DND-41 (cell line): Measurements from ENCODE around the gene DUSP23.

Source experiments
- ATAC-seq: fragments of 200-7000 bp; cut with Tn5 transposase; 3 replicates; pipeline ENCODE4 v1.9.1; 2021; ENCODE audit warnings: low read depth; ENCODE audit not compliant: insufficient read depth
- DNase-seq: peaks from one replicate; pipeline ENCODE4 v3.0.0-alpha.2; 2020
- H2AFZ ChIP-seq: 2 replicates; pipeline ENCODE4 v1.6.0; 2012; ENCODE audit warnings: low read depth, low read length
- H3K27ac ChIP-seq: 2 replicates; pipeline ENCODE4 v1.5.1; 2012; ENCODE audit warnings: low read length, inconsistent platforms
- H3K27me3 ChIP-seq: fragments of 200-600 bp; sonication (generic); 2 replicates; pipeline ENCODE4 v1.6.0; 2012; ENCODE audit warnings: low read length, mild to moderate bottlenecking, inconsistent platforms; ENCODE audit not compliant: insufficient read depth, poor library complexity
- H3K36me3 ChIP-seq: 2 replicates; pipeline ENCODE4 v1.5.1; 2012; ENCODE audit warnings: low read length, inconsistent platforms; ENCODE audit not compliant: insufficient read depth
- H3K4me1 ChIP-seq: 2 replicates; pipeline ENCODE4 v1.5.1; 2012; ENCODE audit warnings: mild to moderate bottlenecking, low read length; ENCODE audit not compliant: insufficient read depth
- H3K4me2 ChIP-seq: 2 replicates; pipeline ENCODE4 v1.6.0; 2012; ENCODE audit warnings: mild to moderate bottlenecking, moderate library complexity, low read length, inconsistent platforms; ENCODE audit not compliant: insufficient read depth
- H3K4me3 ChIP-seq, 2 experiments: fragments of 200-600 bp in 1 of 2; shearing (Covaris generic) in 1 of 2; 2 replicates each; pipeline ENCODE4 v1.5.1; 2012 to 2016; ENCODE audit warnings: inconsistent platforms in 2 of 2, low read length in 2 of 2, mild to moderate bottlenecking in 2 of 2, low read depth in 1 of 2, moderate library complexity in 1 of 2
- H3K79me2 ChIP-seq: 2 replicates; pipeline ENCODE4 v1.6.0; 2012; ENCODE audit warnings: low read length, inconsistent platforms; ENCODE audit not compliant: insufficient read depth
- H3K9ac ChIP-seq: 2 replicates; pipeline ENCODE4 v1.6.0; 2012; ENCODE audit warnings: low read depth, mild to moderate bottlenecking, inconsistent platforms, low read length, moderate library complexity
- H3K9me3 ChIP-seq: 2 replicates; pipeline ENCODE4 v1.5.1; 2012; ENCODE audit warnings: low read length, moderate library complexity, mild to moderate bottlenecking, inconsistent platforms; ENCODE audit not compliant: insufficient read depth, severe bottlenecking
- H4K20me1 ChIP-seq: 2 replicates; pipeline ENCODE4 v1.6.0; 2012; ENCODE audit warnings: low read length; ENCODE audit not compliant: insufficient read depth
- EZH2 ChIP-seq: IDR thresholded peaks from 3 replicates; pipeline ENCODE4 v1.6.1; 2012; ENCODE audit warnings: borderline replicate concordance, low read depth, mild to moderate bottlenecking, moderate library complexity, low read length, inconsistent platforms; ENCODE audit not compliant: severe bottlenecking
- TF ChIP-seq, protein P1 (sequence below): IDR thresholded peaks from 2 replicates; pipeline ENCODE4 v1.5.1; 2012; ENCODE audit warnings: borderline replicate concordance, low read length, moderate library complexity, mild to moderate bottlenecking; ENCODE audit not compliant: poor library complexity, severe bottlenecking; ENCODE audit errors: extremely low read depth

DUSP23 gene

DNA sequence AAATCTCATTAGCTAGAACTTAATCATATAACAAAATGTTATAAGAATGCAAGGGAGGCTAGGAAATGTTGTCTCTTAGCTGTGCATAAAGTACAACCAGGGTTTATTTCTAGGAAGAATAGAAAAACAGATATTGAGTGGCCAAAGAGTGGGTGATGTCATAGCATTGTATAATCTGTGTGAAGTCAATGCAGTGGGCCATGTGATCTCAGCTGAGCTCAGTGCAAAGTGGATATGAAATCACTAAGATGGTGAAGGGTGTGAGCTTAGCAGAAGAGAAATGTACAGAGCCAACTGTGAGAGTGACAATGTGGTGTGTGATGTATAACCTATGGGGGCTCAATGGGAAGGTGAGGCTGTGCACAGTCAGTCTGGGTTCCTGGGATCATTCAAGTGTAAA lies 29.7 kb upstream of the DUSP23 start:
- Histone ChIP-seq H3K27ac (no peak overlapping the region), H3K36me3 (no peaks in the 10 kb centered on the region), H3K79me2 (no peaks in the 10 kb centered on the region), H3K9me3 (no peaks in the 10 kb centered on the region), H3K4me1 (no peaks in the 10 kb centered on the region), H3K4me3 (no peak overlapping the region), H3K4me2 (no peak overlapping the region), H2AFZ (no peak overlapping the region), H3K27me3 (no peaks in the 10 kb centered on the region), H3K9ac (no peak overlapping the region), H4K20me1 (no peaks in the 10 kb centered on the region)
- TF ChIP-seq, protein P1, sequence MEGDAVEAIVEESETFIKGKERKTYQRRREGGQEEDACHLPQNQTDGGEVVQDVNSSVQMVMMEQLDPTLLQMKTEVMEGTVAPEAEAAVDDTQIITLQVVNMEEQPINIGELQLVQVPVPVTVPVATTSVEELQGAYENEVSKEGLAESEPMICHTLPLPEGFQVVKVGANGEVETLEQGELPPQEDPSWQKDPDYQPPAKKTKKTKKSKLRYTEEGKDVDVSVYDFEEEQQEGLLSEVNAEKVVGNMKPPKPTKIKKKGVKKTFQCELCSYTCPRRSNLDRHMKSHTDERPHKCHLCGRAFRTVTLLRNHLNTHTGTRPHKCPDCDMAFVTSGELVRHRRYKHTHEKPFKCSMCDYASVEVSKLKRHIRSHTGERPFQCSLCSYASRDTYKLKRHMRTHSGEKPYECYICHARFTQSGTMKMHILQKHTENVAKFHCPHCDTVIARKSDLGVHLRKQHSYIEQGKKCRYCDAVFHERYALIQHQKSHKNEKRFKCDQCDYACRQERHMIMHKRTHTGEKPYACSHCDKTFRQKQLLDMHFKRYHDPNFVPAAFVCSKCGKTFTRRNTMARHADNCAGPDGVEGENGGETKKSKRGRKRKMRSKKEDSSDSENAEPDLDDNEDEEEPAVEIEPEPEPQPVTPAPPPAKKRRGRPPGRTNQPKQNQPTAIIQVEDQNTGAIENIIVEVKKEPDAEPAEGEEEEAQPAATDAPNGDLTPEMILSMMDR: no peak
- TF ChIP-seq EZH2: no peak
- DNase-seq: no peak
- ATAC-seq: no peak

DNA sequence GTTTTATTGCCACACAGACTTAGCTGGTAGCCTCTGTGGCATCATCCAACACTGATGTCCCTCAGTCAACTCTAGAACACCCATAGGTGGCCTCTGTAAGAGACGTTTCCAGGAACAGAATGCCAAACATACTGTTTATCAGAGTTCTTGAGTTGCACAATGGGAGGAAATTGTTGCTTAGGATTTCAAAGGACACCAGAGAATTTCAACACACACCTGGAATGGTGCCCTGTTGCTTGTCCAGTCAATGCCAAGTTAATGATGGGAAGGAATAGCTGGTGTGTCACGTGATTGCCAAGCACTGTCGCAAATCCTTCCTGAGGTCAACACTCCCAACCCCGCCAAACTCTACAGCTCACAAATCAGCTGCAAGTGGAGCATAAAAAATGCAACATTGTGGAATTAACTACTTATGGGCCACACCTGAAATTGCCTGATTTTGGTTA lies 28.6 kb upstream of the DUSP23 start:
- Histone ChIP-seq H3K4me1 (no peaks in the 10 kb centered on the region), H3K9ac (no peak overlapping the region), H2AFZ (no peak overlapping the region), H3K9me3 (no peaks in the 10 kb centered on the region), H3K27me3 (no peaks in the 10 kb centered on the region), H3K79me2 (no peaks in the 10 kb centered on the region), H3K36me3 (no peaks in the 10 kb centered on the region), H4K20me1 (no peaks in the 10 kb centered on the region), H3K4me3 (no peak overlapping the region), H3K4me2 (no peak overlapping the region), H3K27ac (no peak overlapping the region)
- ATAC-seq (no peak), DNase-seq (no peak)
- TF ChIP-seq, protein P1: no peak
- no peak for TF ChIP-seq EZH2

DNA sequence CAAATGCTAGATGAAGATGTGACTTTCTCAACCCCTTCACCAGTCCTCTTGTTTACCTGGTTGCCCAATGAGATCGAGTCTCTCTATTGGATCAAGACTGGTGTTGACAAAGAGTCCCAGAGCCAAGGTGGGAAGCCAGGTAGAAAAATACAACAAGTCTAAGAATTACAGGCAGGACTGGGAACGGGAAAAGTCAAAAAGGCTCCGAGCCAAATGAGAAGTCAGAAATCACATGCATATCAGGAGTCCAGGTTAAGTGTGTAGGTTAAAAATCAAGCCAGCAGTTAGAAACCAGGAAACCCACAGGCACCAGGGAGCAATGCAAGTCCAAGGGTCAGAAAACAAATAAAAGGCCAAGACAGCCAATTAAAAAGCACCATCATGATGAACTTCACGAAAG lies 27.4 kb upstream of the DUSP23 start:
- H3K79me2 ChIP-seq: no peaks in the 10 kb centered on the region
- ATAC-seq (no peak), DNase-seq (no peak)
- H4K20me1 ChIP-seq: no peaks in the 10 kb centered on the region
- TF ChIP-seq EZH2: no peak
- TF ChIP-seq, protein P1: no peak
- no peaks in the 10 kb centered on the region for H3K9me3 ChIP-seq
- H3K27ac ChIP-seq: no peak overlapping the region
- H3K9ac ChIP-seq: no peak overlapping the region
- no peaks in the 10 kb centered on the region for H3K27me3 ChIP-seq
- H3K4me2 ChIP-seq: no peak overlapping the region
- no peak overlapping the region for H3K4me3 ChIP-seq
- no peaks in the 10 kb centered on the region for H3K36me3 ChIP-seq
- H3K4me1 ChIP-seq: no peaks in the 10 kb centered on the region
- no peak overlapping the region for H2AFZ ChIP-seq
